GM12864 (cell line): ENCODE results near the gene GPD2.
A peak's percentile ranks its signal among the peaks of the same experiment; 100 is the strongest.

Source experiments
- DNase-seq: peaks from one replicate; pipeline ENCODE4 v3.0.0-alpha.2; 2011; ENCODE audit warnings: low read depth
- H3K4me3 ChIP-seq: 2 replicates; pipeline ENCODE4 v1.5.1; 2011; ENCODE audit warnings: mild to moderate bottlenecking, low read depth, low read length, control low read depth
- CTCF ChIP-seq: IDR thresholded peaks from 2 replicates; pipeline ENCODE4 v1.5.1; 2011; ENCODE audit warnings: low read depth, mild to moderate bottlenecking, moderate library complexity, low read length, control low read depth, inconsistent platforms; ENCODE audit errors: missing control alignments

GPD2 gene

GRCh38 chr2:156576005-156576404 is 139.8 kb downstream of the GPD2 start:
- no peak for DNase-seq
- no peak overlapping the region for H3K4me3 ChIP-seq
- TF ChIP-seq CTCF, result no peak

GRCh38 chr2:156580501-156580900 is 144.3 kb downstream of the GPD2 start:
- DNase-seq, result no peak
- H3K4me3 ChIP-seq, result no peak overlapping the region
- TF ChIP-seq CTCF, result no peak

GRCh38 chr2:156581280-156581679 is 145.1 kb downstream of the GPD2 start:
- H3K4me3 ChIP-seq, result no peak overlapping the region
- no peak for DNase-seq
- no peak for TF ChIP-seq CTCF

- H3K4me3 ChIP-seq, result no peak overlapping the region
- no peak for TF ChIP-seq CTCF
- no peak for DNase-seq
These were observed 149.3 kb downstream of the GPD2 start for GRCh38 chr2:156585457-156585856.

- no peak overlapping the region for H3K4me3 ChIP-seq
- DNase-seq, result no peak
- no peak for TF ChIP-seq CTCF
These were observed 150.4 kb downstream of the GPD2 start for GRCh38 chr2:156586621-156587020.

GRCh38 chr2:156589381-156590079 is 153.4 kb downstream of the GPD2 start:
- DNase-seq, result peak; percentile 13
- TF ChIP-seq CTCF, result peak; percentile 36
- no peak overlapping the region for H3K4me3 ChIP-seq

- no peak for DNase-seq
- TF ChIP-seq CTCF, result no peak
- H3K4me3 ChIP-seq, result no peak overlapping the region
These were observed 154.0 kb downstream of the GPD2 start for GRCh38 chr2:156590085-156590739.
